Body of pancreas (tissue), 4 donors: ENCODE data around the gene RSPH10B.
"Not testable (repeated sequence)": the region's sequence is repeated elsewhere in the genome, so short reads cannot be mapped to it uniquely, and the experiment has no call there.

ENCODE experiments used
- CTCF ChIP-seq, 7 experiments: fragments of 450-650 bp in 4 of 7; fragments of 200-600 bp in 3 of 7; sonication (generic) in 3 of 7; IDR thresholded peaks; one replicate each; pipeline ENCODE4 v1.5.1; 2016 to 2019; ENCODE audit warnings: antibody characterized with exemption in 7 of 7
- POLR2A ChIP-seq, 3 donors: fragments of 450-650 bp; IDR thresholded peaks; one replicate each; pipeline ENCODE4 v1.6.1; 2016; ENCODE audit warnings: antibody characterized with exemption in 3 of 3, mild to moderate bottlenecking in 2 of 3

DNA sequence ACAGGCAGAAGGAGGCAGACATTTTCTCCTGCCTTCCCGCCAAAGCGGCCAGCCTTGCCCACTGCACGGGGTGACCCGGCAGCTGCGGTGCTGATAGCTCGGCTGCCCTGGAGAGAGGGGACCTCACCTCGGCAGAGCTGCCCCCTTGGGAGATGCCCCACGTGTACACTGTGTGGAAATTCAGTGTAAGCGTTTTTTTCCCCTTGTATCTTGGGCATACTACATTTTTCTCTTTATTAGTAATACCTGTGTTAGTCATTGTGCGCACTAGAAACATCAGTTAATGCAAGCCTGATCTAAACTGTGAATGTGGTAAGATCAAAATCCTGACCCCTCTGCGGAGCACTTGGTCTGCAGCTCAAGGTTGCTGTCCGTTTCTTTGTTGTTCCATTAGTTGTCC, 45.9 kb downstream of the RSPH10B start:
- not testable (repeated sequence) for TF ChIP-seq POLR2A, CTCF (IDR thresholded peaks at IDR 0.05)
